Neural crest cell (in vitro differentiated cells): Measurements from ENCODE around the gene BICRA. TPM values are rescaled to one million over a fixed set of nuclear protein-coding genes. Genes with fewer than 3 reads are reported as not detected.
"Not testable (repeated sequence)": the region's sequence is repeated elsewhere in the genome, so short reads cannot be mapped to it uniquely, and the experiment has no call there.

ENCODE experiments used
- DNase-seq: peaks from one replicate; pipeline ENCODE4 v3.0.0; 2021; ENCODE audit warnings: low read depth, mixed read lengths, low spot score
- H3K27ac Mint-ChIP-seq: one replicate; pipeline ENCODE4 v1.8.0; 2021; ENCODE audit warnings: mild to moderate bottlenecking, mixed read lengths; ENCODE audit not compliant: unreplicated experiment
- H3K27me3 Mint-ChIP-seq: 2 replicates; pipeline ENCODE4 v1.8.0; 2021; ENCODE audit warnings: low read depth, mild to moderate bottlenecking, mixed read lengths
- H3K36me3 Mint-ChIP-seq: 2 replicates; pipeline ENCODE4 v1.8.0; 2021; ENCODE audit warnings: low read depth, mild to moderate bottlenecking, mixed read lengths
- H3K4me1 Mint-ChIP-seq: 2 replicates; pipeline ENCODE4 v1.8.0; 2021; ENCODE audit warnings: mixed read lengths
- H3K4me3 Mint-ChIP-seq: one replicate; pipeline ENCODE4 v1.8.0; 2021; ENCODE audit warnings: mild to moderate bottlenecking, mixed read lengths
- H3K9me3 Mint-ChIP-seq: 2 replicates; pipeline ENCODE4 v1.8.0; 2021; ENCODE audit warnings: mixed read lengths
- CTCF ChIP-seq: fragments of 200-600 bp; sonication (generic); conservative IDR thresholded peaks from 2 replicates; pipeline ENCODE4 v1.5.0; 2021; ENCODE audit warnings: antibody characterized with exemption, mild to moderate bottlenecking
- total RNA-seq: library from RNA; stranded (reverse); gene quantifications from 2 replicates; pipeline ENCODE4 v1.2.1, GENCODE V29; 2021

The BICRA gene
- total RNA-seq, 1 donor from 2014 or later: 28.9 TPM

DNA sequence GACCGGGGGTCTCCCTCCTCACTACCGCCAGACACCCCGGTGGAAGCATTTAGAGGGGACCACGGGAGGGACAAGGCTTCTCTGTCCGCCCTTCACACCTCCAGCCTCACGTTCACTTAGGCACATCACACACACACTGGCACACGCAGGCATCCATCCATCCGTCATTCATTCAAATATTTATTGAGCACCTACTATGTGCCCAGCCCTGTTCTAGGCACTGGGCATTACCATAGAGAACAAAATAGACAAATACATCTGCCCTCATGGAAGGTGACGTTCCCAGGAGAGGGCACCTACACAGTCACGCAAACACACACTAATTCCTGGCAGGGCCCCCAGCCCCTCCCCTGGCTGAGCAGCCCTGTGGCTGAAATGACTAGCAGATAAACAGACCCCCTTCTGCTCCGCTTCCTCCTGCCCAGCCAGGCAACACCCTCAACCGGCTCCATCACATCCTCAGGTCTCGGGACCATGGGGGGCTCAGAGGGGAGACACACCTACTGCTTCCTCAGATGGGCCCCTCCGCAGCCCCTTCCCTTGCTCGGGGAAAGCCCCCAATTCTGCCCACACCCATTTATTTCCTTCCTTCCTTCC is 132.7 kb downstream of the BICRA start:
- TF ChIP-seq CTCF: no peak
- Mint-ChIP-seq H3K4me1 (peaks cover 13% of the 10 kb centered on the region), H3K36me3 (no peaks in the 10 kb centered on the region), H3K4me3 (peak overlapping the region; percentile 9), H3K27ac (no peak overlapping the region), H3K27me3 (peaks cover 20% of the 10 kb centered on the region), H3K9me3 (no peaks in the 10 kb centered on the region)
- DNase-seq: no peak

- Mint-ChIP-seq H3K27me3 (peaks cover 20% of the 10 kb centered on the region), H3K9me3 (no peaks in the 10 kb centered on the region), H3K4me1 (peaks cover 17% of the 10 kb centered on the region), H3K36me3 (no peaks in the 10 kb centered on the region), H3K27ac (no peak overlapping the region), H3K4me3 (peak overlapping the region; percentile 76)
- TF ChIP-seq CTCF: no peak
- no peak for DNase-seq
Measured at GRCh38 chr19:47742634-47743033, 133.7 kb downstream of the BICRA start.

- peak within 1 kb of the TSS; percentile 100 for H3K4me3 Mint-ChIP-seq
- TF ChIP-seq CTCF: no peak
- peak within 1 kb of the TSS; percentile 99 for H3K27ac Mint-ChIP-seq
Measured at GRCh38 chr19:47745010-47745901, 136.3 kb downstream of the BICRA start, which contains the start of gene NOP53. TSS of gene NOP53 (plus strand) at chr19:47745546. CDS start at chr19:47745560, 14 bp downstream.

GRCh38 chr19:47746129-47746528 is 137.2 kb downstream of the BICRA start:
- Mint-ChIP-seq H3K27me3 (peaks cover 17% of the 10 kb centered on the region), H3K27ac (peak overlapping the region; percentile 19), H3K4me1 (peaks cover 21% of the 10 kb centered on the region), H3K4me3 (peak overlapping the region; percentile 100)
- H3K36me3 Mint-ChIP-seq, H3K9me3 Mint-ChIP-seq, DNase-seq: not testable (repeated sequence)

More at GRCh38 chr19:47745010-47745901, 136.3 kb downstream of the BICRA start, which contains the start of gene NOP53:
- Mint-ChIP-seq H3K9me3 (no peaks in the 10 kb centered on the region), H3K27me3 (peaks cover 17% of the 10 kb centered on the region), H3K36me3 (peaks cover 2% of the 10 kb centered on the region), H3K4me1 (peaks cover 21% of the 10 kb centered on the region)
- DNase-seq: peak; percentile 96

- TF ChIP-seq CTCF: no peak
- Mint-ChIP-seq H3K27me3 (peaks cover 3% of the 10 kb centered on the region), H3K27ac (peak overlapping the region; percentile 76), H3K4me1 (peaks cover 13% of the 10 kb centered on the region), H3K4me3 (peak overlapping the region; percentile 51), H3K36me3 (peaks cover 7% of the 10 kb centered on the region), H3K9me3 (no peaks in the 10 kb centered on the region)
- DNase-seq: no peak
Measured at GRCh38 chr19:47749326-47749725, 140.4 kb downstream of the BICRA start.

- no peaks in the 10 kb centered on the region for H3K27me3 Mint-ChIP-seq
- DNase-seq: no peak
- H3K4me3 Mint-ChIP-seq: no peak overlapping the region
- no peaks in the 10 kb centered on the region for H3K9me3 Mint-ChIP-seq
- no peak overlapping the region for H3K27ac Mint-ChIP-seq
- H3K36me3 Mint-ChIP-seq: peaks cover 7% of the 10 kb centered on the region
- H3K4me1 Mint-ChIP-seq: peaks cover 7% of the 10 kb centered on the region
- TF ChIP-seq CTCF: no peak
Measured at GRCh38 chr19:47750752-47751151, 141.8 kb downstream of the BICRA start.
